IPS-11a (cell line): Measurements from ENCODE around the gene TLE1.
"Not testable (repeated sequence)": the region's sequence is repeated elsewhere in the genome, so short reads cannot be mapped to it uniquely, and the experiment has no call there.

ENCODE experiments used
- H3K4me3 ChIP-seq: one replicate; pipeline ENCODE4 v1.5.1; 2013; ENCODE audit warnings: low read depth, low read length, control low read depth

Gene TLE1

DNA sequence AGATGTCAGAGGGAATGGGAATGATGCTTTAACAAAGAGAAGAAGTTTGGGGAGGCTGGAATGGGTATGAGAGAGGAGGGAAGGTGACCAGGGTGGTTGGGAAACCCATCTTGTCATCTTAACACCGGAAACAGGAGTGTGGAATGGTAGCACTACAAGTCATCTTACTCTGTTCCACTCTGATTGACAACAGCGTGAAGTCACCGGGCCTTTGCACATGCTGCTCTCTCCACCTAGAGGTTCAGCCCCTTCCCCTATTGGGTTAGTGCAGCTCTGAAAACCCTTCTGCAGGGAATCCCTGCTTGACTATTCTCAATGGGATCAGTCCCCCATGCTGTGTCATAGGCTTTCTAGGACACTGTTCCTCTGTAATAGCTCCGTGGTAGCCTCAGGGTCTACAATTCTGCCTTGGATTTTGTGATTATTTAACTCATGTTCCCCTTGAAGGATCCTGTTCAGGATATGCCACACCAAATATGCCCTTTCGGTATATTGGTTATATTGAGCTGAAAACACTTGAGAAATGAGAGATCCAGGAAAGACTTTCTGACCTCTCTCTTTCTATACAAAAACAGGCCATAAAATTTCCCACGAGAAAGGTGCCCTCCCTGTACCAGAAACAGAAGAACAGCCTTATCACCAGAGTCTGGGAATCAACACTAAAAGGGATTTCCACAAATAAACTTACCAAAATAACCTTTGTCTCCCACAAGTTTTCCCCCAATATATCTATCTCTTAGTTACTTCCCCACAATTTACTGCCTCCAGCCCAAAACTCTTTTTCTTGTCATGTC, 86.3 kb downstream of the TLE1 start:
- no peak overlapping the region for H3K4me3 ChIP-seq

GRCh38 chr9:81601639-81602623, 87.4 kb downstream of the TLE1 start:
- no peak overlapping the region for H3K4me3 ChIP-seq

DNA sequence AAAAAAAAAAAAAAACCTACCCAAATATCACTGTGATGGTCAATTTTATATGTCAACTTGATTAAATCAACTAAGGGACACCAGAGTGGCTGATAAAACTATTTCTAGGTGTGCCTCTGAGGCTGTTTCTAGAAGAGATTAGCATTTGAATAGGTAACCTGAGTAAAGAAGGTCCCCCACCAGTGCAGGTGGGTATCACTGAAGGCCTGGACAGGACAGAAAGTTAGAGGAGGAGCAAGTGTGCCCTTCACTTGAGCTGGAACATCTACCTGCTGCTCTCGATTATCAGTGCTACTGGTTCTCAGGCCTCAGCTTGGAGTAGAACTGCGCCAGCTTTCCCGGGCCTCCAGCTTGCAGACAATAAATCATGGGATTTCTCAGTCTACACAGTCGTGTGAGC, 88.7 kb downstream of the TLE1 start:
- H3K4me3 ChIP-seq, result no peak overlapping the region

GRCh38 chr9:81599837-81600236, 89.5 kb downstream of the TLE1 start:
- no peak overlapping the region for H3K4me3 ChIP-seq

GRCh38 chr9:81598811-81599210, 90.5 kb downstream of the TLE1 start:
- H3K4me3 ChIP-seq, result no peak overlapping the region

GRCh38 chr9:81598123-81598497, 91.2 kb downstream of the TLE1 start:
- H3K4me3 ChIP-seq, result no peak overlapping the region

DNA sequence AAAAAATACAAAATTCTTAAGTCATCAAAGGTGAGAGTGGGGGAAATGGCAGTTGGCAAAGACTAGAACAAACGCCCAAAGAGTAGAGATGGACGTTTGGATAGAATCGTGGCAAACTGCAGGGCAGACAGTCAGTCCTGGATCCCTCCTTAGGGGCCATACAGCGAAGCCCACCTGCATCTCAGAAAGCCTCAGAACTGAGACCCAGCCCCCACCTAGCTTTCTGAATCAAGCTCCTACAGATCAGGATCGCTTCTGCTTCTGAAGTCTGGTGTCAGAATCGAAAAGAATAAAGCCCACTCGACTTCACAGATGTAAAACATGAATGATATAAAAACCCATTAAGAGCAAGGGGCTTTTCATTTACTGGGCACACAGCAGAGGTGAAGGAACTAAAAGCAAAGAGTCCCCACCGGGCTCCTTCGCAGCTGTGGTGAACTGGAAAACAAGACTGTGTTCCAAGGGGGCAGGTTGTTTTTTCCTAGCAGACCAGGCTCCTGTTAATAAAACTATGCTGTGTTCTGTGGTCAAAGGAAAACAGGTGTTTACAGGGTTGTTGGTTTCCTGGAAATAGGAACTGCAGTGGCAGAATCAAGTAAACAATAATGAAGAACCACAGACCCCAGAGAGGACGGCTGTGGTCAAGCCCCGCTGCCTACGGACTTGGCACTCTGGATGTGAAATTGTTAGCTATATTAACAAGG, 91.8 kb downstream of the TLE1 start:
- no peak overlapping the region for H3K4me3 ChIP-seq

DNA sequence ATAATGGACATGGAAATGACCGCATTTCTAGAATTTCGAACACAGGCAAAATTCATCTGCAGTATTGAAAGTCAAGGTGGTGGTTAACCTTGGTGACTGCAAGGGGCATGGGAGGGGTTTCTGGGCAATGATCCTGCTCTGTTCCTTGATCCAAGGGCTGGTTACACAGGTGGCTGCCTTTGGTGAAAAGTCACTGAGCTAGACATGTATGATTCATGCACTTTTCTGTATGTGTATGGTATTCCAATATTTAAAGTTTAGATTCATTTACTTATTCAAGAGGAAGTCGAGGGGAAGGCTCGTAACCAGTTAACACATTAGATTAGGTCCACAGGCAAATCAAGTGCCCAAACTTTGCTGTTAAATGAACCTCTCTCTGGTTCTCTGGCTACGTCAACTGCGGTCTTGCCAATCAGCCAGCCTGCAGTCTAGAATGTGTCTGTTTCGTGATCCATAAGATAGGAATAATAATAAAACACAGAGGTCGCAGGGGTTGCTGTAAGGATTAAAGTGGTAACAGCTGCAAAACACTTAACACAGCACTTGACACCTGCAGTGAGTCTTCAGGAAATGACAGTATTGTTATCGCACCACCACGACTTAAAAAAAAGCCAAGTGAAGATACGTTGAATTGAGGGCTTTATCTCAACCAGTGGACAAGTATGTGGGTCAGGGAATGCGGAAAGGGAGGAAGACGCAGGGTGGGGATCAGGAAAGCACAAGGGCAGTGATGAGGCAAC, 92.5 kb downstream of the TLE1 start:
- no peak overlapping the region for H3K4me3 ChIP-seq

GRCh38 chr9:81595887-81596543, 93.3 kb downstream of the TLE1 start:
- no peak overlapping the region for H3K4me3 ChIP-seq

DNA sequence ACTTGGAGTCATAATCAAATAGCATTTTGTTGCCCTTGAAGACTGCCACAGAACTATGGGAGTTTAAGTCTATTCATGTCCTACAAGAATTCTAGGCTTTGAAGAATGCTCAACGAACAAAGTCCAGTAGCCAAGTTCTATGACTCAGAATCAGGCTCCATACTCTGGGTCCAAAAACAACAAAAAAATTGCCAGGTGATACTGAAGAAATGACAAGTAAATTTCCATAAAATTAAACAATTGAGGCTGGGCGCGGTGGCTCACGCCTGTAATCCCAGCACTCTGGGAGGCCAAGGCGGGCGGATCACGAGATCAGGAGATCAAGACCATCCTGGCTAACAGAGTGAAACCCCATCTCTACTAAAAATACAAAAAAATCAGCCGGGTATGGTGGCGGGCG, 94.1 kb downstream of the TLE1 start:
- not testable (repeated sequence) for H3K4me3 ChIP-seq

GRCh38 chr9:81594415-81594814, 94.9 kb downstream of the TLE1 start:
- no peak overlapping the region for H3K4me3 ChIP-seq

DNA sequence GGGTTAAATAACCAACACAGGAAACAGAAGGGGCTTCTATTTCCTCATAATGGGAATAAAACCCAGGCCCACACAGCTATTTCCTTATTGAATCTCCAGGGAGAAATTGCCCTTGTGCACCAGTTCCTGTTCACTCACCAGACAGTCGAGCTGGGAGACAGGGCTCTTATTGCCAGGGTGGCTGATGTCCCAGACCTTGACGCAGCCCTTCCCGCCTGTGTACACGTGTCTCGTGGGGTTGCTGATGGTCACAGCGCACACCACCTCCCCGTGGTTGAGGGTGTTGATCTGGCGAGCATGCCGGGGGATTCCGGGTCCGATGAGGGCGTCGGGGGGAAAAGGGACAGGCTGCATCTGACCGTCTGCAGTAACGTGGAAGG, 96.5 kb downstream of the TLE1 start:
- H3K4me3 ChIP-seq, result no peak overlapping the region

GRCh38 chr9:81591791-81592190, 97.6 kb downstream of the TLE1 start:
- H3K4me3 ChIP-seq, result no peak overlapping the region

- H3K4me3 ChIP-seq, result no peak overlapping the region
Observed at GRCh38 chr9:81590688-81591087, 98.7 kb downstream of the TLE1 start.

- H3K4me3 ChIP-seq, result no peak overlapping the region
Observed at GRCh38 chr9:81589819-81590218, 99.5 kb downstream of the TLE1 start.

- no peak overlapping the region for H3K4me3 ChIP-seq
Observed at GRCh38 chr9:81589392-81589791, 100.0 kb downstream of the TLE1 start.

DNA sequence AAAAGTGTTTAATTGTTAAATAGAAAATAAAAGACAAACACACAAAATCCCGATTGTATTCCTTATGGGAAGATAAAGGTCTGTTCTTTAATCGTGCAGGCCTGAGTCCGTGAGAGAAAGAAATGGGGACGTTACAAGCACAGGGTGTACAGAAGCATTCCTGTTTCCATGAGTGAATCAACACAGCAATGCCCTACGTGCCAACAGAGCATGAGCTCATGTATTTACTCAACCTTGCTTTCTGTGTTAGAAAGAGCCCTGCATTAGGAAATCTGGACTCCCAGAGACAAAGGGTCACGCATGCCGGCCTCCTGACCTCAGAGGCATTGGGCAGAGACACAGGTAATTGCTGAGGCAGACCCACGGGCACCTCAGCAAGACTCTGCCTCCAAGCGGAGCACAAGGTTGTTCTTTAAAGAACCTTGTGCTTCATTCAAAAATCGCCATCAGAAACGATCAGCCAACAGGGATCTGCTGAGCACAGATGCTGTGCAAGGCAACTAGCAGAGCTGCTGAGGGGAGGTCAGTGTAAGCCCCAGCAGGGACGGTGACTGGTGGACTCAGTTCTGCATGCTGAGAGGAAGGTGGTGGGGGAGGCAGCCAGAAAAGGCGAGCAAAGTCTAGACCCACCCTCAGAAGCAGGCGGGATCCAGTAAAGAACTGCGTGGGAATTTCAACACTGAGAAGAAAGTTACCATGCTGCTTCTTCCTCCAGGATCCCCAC, 101.0 kb downstream of the TLE1 start:
- H3K4me3 ChIP-seq, result no peak overlapping the region

GRCh38 chr9:81586786-81587185, 102.6 kb downstream of the TLE1 start:
- H3K4me3 ChIP-seq, result no peak overlapping the region

DNA sequence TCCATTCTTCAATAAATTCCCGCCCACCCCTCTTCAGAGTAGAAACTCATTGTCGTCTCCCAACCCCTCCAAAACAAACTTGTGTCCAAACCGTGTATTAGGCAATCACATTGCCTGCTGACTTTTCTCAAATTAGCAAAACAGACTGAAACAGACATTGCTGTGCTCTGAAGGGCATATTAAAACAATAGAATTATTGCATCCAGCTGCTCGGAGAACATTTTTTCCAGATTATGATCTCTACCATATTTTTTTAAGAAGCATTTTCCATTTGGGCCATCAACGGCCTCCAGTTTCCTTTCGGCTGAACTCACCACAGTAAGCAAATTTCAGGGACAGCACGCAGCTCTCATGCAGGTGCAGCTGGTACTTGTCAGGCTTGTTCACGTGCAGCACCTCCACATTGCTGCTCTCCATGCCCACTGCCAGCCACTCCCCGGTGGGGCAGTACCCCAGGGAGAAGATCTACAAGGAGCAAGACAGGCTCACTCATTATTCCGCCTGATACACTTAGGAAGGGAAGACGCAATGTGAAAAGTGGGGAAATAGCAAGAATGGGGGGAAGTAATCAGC, 104.1 kb downstream of the TLE1 start:
- H3K4me3 ChIP-seq, result no peak overlapping the region
